HG02759 (cell line): Measurements from ENCODE around the gene EPS8.
"Not testable (repeated sequence)": the region's sequence is repeated elsewhere in the genome, so short reads cannot be mapped to it uniquely, and the experiment has no call there.

Experiments used
- ATAC-seq: cut with Tn5 transposase; IDR thresholded peaks from one replicate; pipeline ENCODE4 v1.9.1; 2021; ENCODE audit warnings: mild to moderate bottlenecking, moderate library complexity; ENCODE audit not compliant: unreplicated experiment

Gene EPS8

GRCh38 chr12:15662303-15662980 is 126.7 kb downstream of the EPS8 start:
- no peak for ATAC-seq

DNA sequence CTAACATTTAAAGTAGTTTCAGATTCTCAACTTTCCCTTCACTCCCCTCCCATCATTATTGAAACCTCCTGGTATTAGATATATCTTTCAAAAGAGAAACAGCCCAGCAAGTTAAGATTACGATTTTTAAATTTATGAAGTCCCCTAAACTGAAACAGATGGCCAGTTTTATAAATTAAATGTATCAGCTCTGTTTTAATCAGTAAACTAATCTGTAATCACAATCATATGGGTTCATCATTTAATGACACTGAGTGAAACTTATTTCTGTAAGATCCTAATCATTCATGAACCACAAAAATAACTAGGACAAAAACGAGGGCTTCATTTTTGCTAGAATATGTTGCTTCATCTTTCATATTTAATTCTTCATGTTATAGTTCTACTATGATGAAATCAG is 137.8 kb downstream of the EPS8 start:
- ATAC-seq: no peak

GRCh38 chr12:15650399-15651128 is 138.6 kb downstream of the EPS8 start:
- ATAC-seq: no peak

- ATAC-seq: no peak
Measured at GRCh38 chr12:15649347-15649746, 139.8 kb downstream of the EPS8 start.

- ATAC-seq: no peak
Measured at GRCh38 chr12:15648558-15648957, 140.6 kb downstream of the EPS8 start.

DNA sequence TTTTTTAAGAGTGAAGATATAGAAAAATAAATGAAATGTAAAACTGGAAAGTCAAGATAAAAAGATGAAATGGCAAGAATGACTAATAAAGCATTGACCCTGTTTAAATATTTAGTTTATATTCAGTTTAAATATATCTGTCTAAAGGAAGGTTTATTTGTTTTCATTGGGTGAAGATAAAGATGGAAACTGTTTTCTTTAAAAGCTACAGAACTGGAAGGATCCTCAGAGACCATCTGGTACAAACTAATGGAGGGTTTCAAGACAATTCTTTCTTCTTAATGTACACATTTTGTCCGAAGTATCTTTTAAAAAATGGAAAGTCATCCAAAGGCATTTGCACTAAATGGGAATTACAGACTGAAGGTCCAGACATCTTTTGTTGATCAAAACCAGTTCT is 142.6 kb downstream of the EPS8 start:
- no peak for ATAC-seq

DNA sequence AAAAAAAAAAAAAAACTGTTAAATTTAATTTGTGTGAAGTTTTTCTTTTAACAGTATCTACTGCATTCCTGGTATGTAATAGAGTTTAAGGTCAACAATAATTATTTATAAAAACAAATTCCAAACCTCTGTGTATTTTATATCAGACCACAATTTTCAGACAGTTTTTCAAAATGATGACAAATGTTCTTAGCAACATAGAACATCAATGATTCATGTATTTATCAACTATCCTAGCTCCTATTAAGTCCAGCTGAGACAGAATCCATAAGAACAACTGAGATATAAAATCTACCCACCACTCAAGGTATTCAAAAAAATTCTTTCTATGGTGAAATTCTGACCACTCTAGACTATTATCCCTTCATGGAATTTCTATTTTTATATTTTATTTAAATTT is 144.5 kb downstream of the EPS8 start:
- ATAC-seq: no peak

GRCh38 chr12:15638231-15638630 is 151.0 kb downstream of the EPS8 start:
- ATAC-seq: no peak

DNA sequence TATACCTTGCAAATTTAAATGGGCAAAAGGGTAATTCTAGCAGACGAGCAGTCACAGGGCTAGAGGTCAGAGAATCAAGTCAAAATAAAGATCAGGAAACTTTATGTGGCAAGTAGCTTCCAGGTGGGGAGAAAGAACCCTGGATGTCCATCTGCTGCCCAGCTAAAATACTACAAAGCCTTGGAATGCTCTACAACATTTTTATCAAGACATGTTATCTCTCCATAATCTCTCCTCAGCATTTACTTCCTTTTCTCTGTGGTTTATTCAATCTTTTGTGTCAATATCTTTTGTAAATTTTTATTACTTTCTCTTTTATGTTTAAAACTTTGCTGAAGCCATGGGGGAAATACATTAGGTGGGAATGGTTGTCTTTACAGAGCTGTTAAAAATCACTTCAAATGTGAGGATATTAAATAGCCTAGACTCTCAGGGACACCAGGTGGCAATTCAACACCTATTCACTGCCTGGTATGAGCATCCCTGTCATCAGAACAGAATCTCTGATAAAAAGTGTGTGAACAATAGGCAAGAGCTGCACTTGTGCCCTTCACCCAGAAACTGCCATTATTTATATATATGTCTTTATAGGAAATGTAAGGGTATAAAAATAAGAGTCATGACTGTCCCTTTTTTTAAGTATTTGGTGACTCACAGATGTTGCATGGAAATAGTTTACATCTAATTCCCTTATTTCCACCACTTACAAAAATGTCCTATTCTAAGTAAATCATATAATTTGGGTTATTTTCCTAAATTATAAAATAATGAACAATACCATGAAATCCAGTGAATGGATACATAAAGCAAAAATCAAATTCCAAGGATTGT is 152.9 kb downstream of the EPS8 start:
- no peak for ATAC-seq

- no peak for ATAC-seq
Measured at GRCh38 chr12:15634010-15634683, 155.0 kb downstream of the EPS8 start.

DNA sequence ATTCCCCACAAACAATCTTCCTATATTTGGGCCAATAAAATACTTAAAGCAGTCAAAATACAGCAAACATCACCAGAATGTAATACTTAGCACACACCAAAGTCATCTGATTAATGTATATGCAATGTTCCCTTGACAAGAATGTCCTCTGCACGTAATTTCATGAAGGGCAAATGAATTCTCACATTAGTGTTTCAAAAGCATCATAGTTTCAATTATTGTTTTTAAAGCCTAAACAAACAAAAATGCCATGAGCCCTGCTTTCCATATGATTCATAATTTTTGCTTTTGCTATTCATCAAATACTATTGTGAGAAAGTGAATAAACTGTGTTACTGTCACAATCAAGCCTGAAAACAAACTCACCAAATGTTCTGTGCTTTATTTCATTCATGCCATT is 156.0 kb downstream of the EPS8 start:
- ATAC-seq: no peak

DNA sequence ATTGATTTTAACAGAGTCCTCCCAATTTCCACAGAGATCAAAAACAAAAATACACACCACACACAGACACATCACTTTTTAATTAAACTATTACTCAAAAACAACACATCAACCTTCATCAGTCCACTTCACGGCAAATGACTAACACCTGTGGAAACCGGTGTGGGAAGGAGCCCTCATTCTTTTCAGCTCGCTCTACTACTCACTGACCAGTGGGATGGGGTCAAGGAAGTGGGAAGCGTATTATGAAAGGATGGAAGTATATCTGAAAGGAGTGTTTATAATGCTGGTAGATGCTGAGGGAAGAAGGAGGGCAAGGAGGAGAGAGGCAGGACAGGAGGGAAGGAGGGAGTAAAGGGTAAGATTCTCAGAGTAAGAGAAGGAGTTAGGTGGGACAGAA is 156.5 kb downstream of the EPS8 start:
- ATAC-seq: no peak

DNA sequence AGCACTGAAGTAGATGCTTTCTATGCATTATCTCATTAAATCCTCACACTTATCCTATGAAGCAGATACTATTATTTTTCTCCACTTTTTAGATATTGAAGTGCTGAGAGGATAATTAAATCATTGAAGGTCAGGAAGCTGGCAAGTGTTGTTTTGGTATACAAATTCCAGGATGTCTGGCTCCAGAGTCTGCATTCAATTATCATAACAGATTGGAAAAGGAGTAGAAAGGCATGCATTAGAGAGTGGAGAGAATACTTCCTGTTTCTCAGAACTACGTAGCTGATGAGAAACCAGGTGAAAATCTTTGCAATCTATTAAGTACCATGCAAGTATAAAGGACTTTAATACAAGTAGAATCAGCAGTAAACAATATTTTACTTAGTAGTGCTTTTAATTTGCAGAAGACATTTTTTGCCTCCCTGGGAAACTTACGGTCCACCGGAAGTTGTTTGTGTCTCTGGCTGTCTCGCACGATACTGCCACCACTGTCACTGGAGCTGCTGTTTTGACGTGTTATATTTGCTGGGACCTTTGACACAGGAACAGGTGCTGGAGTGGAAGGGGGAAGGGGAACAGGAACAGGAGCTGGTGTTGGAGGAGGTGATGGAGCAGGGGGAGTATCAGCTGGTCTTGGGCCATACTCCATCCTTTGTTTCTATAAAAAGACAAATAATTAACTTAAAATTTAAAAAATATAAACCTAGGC is 158.0 kb downstream of the EPS8 start:
- ATAC-seq: no peak

GRCh38 chr12:15629761-15630160 is 159.4 kb downstream of the EPS8 start:
- no peak for ATAC-seq

GRCh38 chr12:15629108-15629507 is 160.1 kb downstream of the EPS8 start:
- peak; percentile 67 for ATAC-seq

- no peak for ATAC-seq
Measured at GRCh38 chr12:15627995-15628945, 160.9 kb downstream of the EPS8 start.

DNA sequence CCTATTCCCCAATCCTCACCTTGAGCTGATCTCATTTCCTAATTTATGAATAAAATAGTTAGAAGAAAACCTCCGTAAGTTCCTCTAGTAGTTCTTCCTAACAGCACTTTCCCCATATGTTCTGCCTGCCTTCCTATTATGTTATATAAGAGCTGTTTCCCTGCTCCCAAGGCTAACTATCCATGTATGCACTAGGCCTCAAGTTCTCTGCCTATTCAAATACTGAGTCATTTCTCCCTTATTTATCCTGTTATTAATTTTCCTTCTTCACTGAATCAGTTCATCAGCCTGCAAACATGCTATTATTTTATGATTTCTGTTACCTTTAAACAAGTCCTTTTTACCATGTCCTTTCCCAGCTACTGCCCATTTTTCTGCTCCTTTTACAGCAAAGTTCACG is 164.1 kb downstream of the EPS8 start:
- no peak for ATAC-seq

- no peak for ATAC-seq
Measured at GRCh38 chr12:15620741-15621539, 168.2 kb downstream of the EPS8 start.

GRCh38 chr12:15616495-15616894 is 172.7 kb downstream of the EPS8 start:
- ATAC-seq: not testable (repeated sequence)
